HT-29 (cell line): ENCODE results near the gene TUSC7. TPM values are rescaled to one million over a fixed set of nuclear protein-coding genes. Genes with fewer than 3 reads are reported as not detected.

Experiments
- DNase-seq: peaks from one replicate; pipeline ENCODE4 v3.0.0-alpha.2; 2015; ENCODE audit warnings: low spot score
- total RNA-seq: library from RNA; depleted of rRNA; stranded (reverse); fragments of >200 nt; shearing (Covaris generic); gene quantifications from 2 replicates; pipeline ENCODE4 v1.2.3, GENCODE V29; 2014; rRNA removed

TUSC7 gene
- total RNA-seq: not detected in 2 replicates

DNA sequence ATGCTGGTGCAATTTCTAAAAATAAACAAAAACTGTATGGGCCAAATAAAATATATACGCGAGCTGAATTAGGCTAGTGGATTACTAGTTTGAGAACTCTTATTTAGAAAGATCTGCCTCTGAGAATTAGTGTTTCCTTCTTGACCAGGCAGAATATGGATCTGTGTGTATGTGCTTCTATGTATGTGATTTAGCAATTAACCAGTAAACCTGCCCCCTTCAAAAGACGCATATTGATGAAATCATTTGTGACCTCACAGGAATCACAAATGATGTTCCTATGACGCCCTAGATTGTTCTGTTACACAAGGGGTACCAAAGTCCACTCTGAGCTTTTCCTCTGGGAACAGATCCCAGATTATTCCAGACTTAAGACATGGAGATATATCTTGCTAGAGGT is at the start of gene TUSC7:
TSS of gene TUSC7 (plus strand) at position 301 of the 400 bp plus-strand sequence.
- DNase-seq: no peak

DNA sequence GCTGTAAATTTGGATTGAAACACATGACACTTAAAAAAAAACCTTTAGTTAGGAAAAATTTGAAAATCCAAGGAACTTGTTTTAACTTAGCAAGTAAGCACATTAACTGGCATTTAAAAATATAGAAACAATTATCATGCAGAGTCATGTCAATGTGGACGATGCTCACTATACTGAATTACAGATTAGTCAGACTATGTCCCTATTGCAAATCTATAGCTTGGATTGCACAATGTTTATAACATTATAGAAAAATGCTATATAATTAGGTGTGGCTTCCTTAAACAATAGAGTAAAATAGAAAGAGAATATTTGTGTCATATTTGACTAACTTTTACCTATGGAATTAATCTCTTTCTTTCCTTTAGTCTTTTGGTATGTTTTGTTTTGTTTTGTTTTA is 48.4 kb upstream of the TUSC7 start:
- DNase-seq: no peak

GRCh38 chr3:116663161-116664110 is 46.1 kb upstream of the TUSC7 start:
- no peak for DNase-seq

- DNase-seq: no peak
Measured at GRCh38 chr3:116667324-116667723, 42.3 kb upstream of the TUSC7 start.

- DNase-seq: no peak
Measured at GRCh38 chr3:116667791-116668190, 41.8 kb upstream of the TUSC7 start.

GRCh38 chr3:116669576-116669975 is 40.0 kb upstream of the TUSC7 start:
- no peak for DNase-seq

DNA sequence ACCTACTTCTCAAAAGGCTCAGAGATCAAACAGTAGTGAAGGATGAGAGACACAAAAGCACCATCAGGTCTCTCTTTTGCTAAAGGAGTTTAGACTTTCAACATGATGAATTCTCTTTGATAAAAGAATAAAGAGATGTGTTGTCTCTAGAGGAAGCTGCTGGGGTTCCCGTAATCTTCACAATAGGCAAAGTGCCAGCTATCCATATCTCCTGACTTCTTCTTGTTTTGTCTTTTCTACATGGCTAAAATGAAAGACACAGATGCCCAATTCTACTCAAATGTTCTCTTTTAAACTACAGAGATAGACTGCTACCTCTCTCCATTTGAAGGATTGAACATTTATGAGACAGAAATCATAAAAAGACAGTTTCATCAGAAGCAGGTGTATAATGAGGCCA is 38.4 kb upstream of the TUSC7 start:
- DNase-seq: no peak

DNA sequence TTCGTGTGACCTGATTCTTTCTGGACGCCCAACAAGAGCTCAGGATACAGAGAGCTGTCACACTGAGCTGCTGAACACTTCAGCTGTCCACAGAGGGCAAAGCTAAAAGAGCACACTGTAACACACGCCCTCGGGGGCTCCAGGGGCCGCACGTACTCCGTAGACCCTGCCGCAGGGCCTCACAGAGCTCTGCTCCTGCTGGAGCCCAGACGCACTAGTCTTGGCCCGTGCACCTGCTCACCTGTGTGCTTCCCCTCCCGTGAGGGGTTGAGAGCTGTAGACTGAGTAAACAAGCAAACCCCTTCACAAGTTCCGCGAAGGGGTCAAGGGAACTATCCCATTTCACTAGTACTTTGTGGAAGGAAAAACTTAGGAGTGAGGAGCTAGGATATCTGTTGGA is 30.7 kb upstream of the TUSC7 start:
- no peak for DNase-seq

DNA sequence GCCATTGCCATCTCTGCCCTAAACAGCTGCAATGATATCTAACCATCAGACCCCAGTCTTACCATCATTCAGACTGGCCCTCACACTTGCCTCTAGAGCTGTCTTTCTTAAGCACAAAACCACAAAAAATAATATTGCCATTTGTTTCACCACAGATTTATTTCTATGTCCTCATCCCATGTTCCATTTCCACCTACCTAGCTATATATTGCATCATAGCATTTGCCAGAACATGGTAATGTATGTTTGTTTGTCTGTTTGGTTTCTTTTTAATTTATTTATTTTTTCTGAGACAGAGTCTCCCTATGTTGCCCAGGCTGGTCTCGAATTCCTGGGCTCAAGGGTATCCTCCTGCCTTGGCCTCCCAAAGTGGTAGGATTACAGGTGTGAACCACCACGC is 18.5 kb upstream of the TUSC7 start:
- DNase-seq: no peak

DNA sequence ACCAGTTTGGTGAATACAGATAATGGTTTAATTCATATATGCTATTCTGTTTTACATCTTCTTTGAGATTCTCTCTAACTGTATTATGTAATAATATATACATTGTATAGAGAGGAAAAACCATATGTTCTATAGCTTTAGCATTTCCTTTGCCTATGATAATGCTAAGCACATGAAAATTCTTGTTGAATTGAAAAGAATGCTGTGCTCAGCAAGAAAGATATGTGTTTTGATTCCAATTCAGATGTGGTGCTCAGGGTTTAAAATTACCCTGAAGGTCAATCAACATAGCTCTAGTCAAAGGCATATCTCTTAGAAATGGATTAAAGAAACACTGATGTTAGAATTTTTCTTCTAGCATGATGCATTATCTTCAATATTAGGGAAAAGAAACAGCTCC is 8.5 kb upstream of the TUSC7 start:
- no peak for DNase-seq

DNA sequence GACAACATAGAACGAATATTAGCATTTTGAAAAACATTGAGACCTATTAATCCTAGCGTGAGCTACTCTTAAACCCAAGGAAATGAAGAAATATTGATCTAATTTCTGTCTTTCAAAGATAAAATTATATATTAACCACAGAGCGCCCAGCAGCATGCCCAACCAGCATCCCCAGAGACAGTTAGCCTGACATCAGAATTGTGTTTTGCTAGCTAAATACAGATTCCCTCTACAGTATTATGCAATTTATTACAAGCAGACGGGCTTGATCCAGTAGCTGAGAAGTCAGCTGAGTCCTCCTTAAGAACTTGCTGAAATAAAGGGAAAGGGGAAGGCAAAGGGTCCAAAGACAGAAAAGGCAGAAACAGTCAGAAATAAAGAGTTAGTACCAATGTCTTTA is 7.2 kb upstream of the TUSC7 start:
- DNase-seq: no peak

DNA sequence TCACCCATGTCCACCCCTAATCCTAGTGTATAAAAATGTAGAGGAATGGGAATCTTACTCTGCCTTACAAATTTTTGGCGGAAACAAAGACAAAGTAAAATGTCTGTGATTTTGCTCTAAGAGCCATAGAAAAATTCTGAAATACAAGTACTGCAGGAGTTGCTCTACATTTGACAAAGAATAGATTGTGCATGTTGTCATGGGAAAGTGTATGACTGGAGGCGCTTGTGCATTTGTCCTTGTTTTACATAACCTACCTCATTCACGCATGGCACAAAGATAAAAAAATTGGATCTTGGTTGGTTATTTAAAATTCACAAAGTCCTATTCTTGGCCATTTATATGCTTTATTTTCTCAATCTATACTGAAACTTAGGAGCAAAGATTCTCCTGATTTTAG is 2.0 kb upstream of the TUSC7 start:
- no peak for DNase-seq

DNA sequence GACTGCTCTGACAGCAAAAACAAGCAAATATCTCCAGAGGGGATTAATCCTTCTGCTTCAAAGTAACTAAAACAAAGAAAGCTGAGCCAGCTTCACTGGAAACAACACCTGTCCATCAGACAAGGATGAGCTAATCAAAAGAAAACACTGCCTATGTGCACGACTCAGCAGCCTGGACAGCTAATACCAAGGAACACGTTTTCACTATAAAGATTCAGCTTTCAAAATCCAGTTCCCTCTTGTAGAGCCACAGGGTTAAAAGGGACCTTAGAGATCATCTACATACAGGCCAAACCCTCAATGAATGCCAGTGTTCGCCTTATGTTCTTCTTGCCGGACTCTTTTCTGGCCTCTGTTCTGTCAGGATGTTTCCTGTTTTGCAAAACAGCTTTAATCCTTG is 6.9 kb downstream of the TUSC7 start:
- DNase-seq: no peak

GRCh38 chr3:116717566-116717965 is 8.0 kb downstream of the TUSC7 start:
- no peak for DNase-seq

DNA sequence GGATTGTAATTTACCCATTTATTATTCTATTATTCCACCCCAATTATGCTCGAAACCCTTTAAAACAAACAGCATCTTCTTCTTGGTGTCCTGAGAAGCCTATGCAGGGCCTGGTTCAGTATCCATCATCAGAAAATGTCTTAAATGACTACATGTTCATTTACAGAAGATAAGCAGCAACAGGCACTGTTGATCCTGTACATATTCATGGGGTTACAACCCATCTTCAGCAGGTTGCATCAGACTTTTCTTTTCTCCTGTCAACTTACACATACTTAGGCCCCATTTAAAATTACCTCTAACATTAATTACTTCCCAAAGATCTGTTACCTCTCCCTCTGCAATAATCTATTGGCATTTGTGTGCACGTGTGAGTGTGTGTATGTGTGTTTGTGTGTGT is 18.9 kb downstream of the TUSC7 start:
- no peak for DNase-seq

DNA sequence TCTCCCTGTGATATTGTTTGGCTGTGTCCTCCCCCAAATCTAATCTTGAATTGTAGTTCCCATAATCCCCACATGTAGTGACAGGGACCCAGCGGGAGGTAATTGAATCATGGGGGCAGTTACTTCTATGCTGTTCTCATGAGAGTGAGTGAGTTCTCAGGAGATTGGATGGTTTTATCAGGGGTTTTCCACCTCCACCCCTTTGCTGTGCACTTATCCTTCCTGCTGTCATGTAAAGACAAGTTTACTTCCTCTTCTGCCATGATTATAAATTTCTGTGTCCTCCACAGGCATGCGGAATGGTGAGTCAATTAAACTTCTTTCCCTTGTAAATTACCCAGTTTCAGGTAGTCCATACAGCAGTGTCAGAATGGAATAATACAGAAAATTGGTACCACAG is 24.7 kb downstream of the TUSC7 start:
- no peak for DNase-seq

GRCh38 chr3:116739678-116740077 is 30.1 kb downstream of the TUSC7 start:
- no peak for DNase-seq

DNA sequence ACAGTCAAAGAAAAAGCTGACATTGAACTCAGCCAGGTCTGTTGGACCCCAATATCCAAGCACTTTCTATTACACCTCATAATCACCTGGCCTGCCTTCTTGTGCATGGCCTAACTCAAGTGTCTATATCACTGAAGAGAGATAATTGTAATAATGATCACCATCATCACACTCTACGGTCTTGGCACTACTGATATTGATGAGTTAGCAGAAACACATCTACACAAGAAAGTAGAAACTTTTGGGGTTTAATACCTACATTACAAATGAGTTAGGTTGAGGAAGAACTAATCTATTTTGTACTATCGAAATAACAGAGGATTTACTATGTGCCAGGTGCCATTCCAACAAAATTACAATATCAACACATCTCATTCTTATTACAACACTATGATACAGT is 30.7 kb downstream of the TUSC7 start:
- DNase-seq: no peak

DNA sequence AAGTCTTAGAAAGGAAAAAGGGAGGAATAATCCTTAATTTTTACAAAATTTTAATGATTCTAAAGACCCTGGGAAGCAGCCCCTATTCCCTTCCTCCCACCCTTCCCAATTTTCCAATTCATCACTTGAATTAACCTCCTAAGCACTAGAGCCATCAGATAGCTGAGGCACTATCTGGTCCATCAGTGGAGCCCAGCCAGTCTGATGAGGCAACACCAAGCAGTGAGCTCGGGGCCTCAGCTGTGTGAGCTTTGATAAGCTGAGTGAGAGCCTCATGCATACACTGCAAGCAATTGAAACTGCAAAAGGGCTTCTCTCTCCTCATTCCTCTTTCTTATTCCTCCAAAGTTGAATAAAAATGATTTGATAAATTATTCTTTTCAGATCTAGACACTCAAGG is 31.9 kb downstream of the TUSC7 start:
- no peak for DNase-seq

- DNase-seq: no peak
Measured at GRCh38 chr3:116743062-116743461, 33.5 kb downstream of the TUSC7 start.

DNA sequence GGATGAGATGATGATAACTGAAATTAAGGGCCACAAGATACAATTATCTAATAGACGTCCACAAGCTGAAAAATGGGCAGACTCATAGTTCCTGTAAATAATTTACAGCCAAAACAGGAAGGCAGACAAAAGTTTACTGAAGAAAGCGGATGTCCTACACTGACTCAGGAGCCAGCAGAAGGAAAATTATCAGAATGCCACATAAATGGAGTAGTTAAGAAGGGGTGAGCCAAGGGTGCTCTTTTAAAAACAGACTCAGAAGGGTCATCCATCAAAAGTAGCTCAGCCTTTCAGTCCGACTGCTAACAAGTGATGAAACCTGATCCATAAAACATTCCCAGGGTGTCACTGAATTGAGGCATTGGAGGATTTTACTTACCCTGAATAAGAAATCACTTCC is 39.8 kb downstream of the TUSC7 start:
- no peak for DNase-seq

- no peak for DNase-seq
Measured at GRCh38 chr3:116757315-116757714, 47.7 kb downstream of the TUSC7 start.

GRCh38 chr3:116759316-116759715 is 49.7 kb downstream of the TUSC7 start:
- no peak for DNase-seq
